ENCODE data around the gene RNF25. TPM values are rescaled to one million over a fixed set of nuclear protein-coding genes. Genes with fewer than 3 reads are reported as not detected.

The RNF25 gene
- total RNA-seq, 4 donors from 2014 or later, result 15.8 to 26.1 (median 19.9) TPM

DNA sequence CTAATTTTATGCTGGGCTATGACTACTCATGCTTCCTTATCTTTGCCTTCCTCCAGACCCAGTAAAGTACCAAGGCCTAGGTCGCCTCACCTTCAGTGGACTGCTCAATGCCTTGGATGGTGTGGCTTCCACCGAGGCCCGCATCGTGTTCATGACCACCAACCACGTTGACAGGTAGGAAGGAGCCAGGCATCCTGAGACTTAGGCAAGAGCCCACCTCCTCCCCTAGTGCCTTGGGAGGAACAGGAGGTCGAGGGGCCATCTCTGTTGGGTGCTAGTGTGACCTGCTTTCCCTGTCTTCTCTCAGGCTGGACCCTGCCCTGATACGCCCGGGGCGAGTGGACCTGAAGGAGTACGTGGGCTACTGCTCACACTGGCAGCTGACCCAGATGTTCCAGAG, 9.0 kb downstream of the RNF25 start:
- peaks cover 48 to 56% of the 10 kb centered on the region in 2 donors for H3K36me3 ChIP-seq
- intact Hi-C loops (cut with DNase I), result no loop called here
- 86 to 93% methylated on average over 1 to 10 of the region's 10 CpGs for WGBS, 2 donors
- peaks cover 6 to 15% of the 10 kb centered on the region in 2 donors for H3K4me1 ChIP-seq
- no peaks in the 10 kb centered on the region for H3K27me3 ChIP-seq
- H3K9me3 ChIP-seq, result no peaks in the 10 kb centered on the region
- no peak overlapping the region for H3K27ac ChIP-seq
- H3K4me3 ChIP-seq (replicated peaks in 1 of 3), result no peak overlapping the region
- TF ChIP-seq POLR2A (IDR thresholded peaks at IDR 0.05), result no peak
- TF ChIP-seq, protein P1, sequence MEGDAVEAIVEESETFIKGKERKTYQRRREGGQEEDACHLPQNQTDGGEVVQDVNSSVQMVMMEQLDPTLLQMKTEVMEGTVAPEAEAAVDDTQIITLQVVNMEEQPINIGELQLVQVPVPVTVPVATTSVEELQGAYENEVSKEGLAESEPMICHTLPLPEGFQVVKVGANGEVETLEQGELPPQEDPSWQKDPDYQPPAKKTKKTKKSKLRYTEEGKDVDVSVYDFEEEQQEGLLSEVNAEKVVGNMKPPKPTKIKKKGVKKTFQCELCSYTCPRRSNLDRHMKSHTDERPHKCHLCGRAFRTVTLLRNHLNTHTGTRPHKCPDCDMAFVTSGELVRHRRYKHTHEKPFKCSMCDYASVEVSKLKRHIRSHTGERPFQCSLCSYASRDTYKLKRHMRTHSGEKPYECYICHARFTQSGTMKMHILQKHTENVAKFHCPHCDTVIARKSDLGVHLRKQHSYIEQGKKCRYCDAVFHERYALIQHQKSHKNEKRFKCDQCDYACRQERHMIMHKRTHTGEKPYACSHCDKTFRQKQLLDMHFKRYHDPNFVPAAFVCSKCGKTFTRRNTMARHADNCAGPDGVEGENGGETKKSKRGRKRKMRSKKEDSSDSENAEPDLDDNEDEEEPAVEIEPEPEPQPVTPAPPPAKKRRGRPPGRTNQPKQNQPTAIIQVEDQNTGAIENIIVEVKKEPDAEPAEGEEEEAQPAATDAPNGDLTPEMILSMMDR (IDR thresholded peaks at IDR 0.05), result no peak
- DNase-seq, result no peak

DNA sequence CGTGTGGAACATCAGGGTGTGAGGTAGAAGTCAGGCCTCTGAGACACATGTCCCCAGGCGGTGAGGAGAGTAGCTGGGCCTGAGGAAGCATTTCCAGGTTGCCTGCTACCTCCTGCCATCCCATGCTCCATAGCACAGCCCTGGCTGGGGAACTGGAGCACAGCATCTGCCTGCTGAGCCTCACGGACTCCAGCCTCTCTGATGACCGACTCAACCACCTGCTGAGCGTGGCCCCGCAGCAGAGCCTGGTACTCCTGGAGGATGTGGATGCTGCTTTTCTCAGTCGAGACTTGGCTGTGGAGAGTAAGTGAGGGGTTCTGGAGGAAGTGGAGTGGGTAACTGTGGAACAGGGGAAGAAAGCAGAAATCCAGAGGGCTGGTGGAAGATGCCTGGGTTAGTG, 9.4 kb downstream of the RNF25 start:
- Histone ChIP-seq H3K36me3 (peaks cover 44 to 51% of the 10 kb centered on the region in 2 donors), H3K27ac (no peak overlapping the region), H3K27me3 (no peaks in the 10 kb centered on the region), H3K4me1 (peaks cover 6 to 15% of the 10 kb centered on the region in 2 donors), H3K9me3 (no peaks in the 10 kb centered on the region), H3K4me3 (replicated peaks in 1 of 3) (no peak overlapping the region)
- 92 to 93% methylated on average over 7 of the region's 7 CpGs for WGBS, 2 donors
- no peak for DNase-seq
- TF ChIP-seq, protein P1 (IDR thresholded peaks at IDR 0.05), result no peak
- TF ChIP-seq POLR2A (IDR thresholded peaks at IDR 0.05), result no peak
- intact Hi-C loops (cut with DNase I), result no loop called here

DNA sequence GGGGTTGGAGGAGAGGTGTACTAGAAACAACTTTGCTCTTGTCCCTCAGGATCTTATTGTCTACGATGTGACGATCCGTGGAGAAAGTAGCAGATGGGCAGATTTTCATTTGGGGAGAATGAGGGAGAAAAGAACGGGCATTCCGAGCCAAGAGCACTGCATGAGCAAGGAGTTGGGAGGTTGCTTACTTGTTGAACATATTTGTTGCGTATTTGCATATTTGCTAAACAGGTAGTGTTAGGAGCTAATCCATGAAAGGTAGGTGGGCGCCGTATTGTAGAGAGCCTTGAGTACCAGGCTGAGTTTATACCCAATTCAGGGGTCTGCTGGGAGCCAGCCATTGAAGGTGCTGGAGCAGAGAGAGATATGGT, 11.8 kb downstream of the RNF25 start:
- peaks cover 39 to 44% of the 10 kb centered on the region in 2 donors for H3K36me3 ChIP-seq
- 11 to 15% methylated on average over 8 of the region's 8 CpGs for WGBS, 2 donors
- peak overlapping the region in 2 of 3 donors; percentile 77 to 85 for H3K4me3 ChIP-seq (replicated peaks in 1 of 3)
- no peaks in the 10 kb centered on the region for H3K27me3 ChIP-seq
- intact Hi-C loops (cut with DNase I), result loop anchor here (10.0 kb wide), 1 partner anchor 255 kb away; no protein-coding TSS in a partner anchor
- H3K9me3 ChIP-seq, result no peaks in the 10 kb centered on the region
- TF ChIP-seq POLR2A (IDR thresholded peaks at IDR 0.05), result no peak
- TF ChIP-seq, protein P1 (IDR thresholded peaks at IDR 0.05), result no peak
- no peak for DNase-seq
- peaks cover 6 to 15% of the 10 kb centered on the region in 2 donors for H3K4me1 ChIP-seq
- no peak overlapping the region for H3K27ac ChIP-seq

DNA sequence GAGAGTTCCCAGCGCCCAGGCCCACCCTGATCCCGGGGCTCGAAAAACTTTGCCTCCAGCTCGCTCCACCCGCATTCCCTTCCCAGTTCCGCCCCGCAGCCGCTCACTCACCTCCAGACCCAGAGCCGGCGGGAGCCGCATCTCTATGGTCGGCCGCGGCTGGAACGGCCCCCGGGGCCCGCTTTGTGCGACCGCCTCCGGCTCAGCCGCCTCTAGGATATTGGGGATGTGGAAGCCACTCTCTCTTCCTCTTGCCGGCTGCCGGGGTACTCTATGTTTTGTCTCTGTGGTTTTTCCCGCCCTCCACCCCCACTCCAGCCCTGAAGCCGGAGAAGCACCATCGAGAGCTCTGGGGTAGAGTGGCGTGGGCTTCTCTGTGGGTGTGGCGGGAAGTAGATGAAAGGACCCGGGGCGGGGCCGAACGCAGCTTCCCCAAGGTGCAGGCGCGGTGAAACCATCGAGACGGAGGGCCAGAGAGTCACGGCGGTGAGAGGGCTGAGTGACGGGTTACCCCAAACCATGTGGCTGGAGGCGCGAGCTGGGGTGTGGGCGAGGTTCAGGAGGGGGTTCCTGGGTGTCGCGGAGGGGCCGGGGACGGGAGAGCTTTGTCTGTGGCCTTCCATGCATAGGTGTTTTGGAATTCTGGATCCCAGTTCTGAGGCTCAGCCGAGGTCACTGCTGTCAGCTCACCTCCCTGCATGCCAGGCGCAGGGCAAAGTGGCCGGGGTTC, 12.4 kb downstream of the RNF25 start, which contains the start of the genes BCS1L and ZNF142:
Gene BCS1L, plus strand, starts transcription at position 426 of the 730 bp plus-strand sequence. CDS start 1,305 bp downstream, outside the sequence.
Gene ZNF142, minus strand, starts transcription at position 366 of the 730 bp plus-strand sequence. CDS start 3,194 bp downstream, outside the sequence.
- Histone ChIP-seq H3K4me1 (peaks cover 6 to 15% of the 10 kb centered on the region in 2 donors), H3K9me3 (no peaks in the 10 kb centered on the region), H3K27ac (peak within 1 kb of the TSS in 2 of 3 donors; percentile 36 to 70), H3K36me3 (peaks cover 37 to 44% of the 10 kb centered on the region in 2 donors), H3K4me3 (replicated peaks in 1 of 3) (peak within 1 kb of the TSS; percentile 77 to 85 (median 84)), H3K27me3 (no peaks in the 10 kb centered on the region)
- TF ChIP-seq, protein P1 (IDR thresholded peaks at IDR 0.05), result no peak
- peak in 1 of 2 donors; percentile 61 for TF ChIP-seq POLR2A (IDR thresholded peaks at IDR 0.05)
- WGBS, 2 donors, result 0 to 1% methylated on average over 22 to 29 of the region's 49 CpGs
- intact Hi-C loops (cut with DNase I), result loop anchor here (10.0 kb wide), 1 partner anchor 255 kb away; no protein-coding TSS in a partner anchor
- peak; percentile 93 to 94 for DNase-seq
